ENCODE measurements around the gene SLC35F1. TPM values are rescaled to one million over a fixed set of nuclear protein-coding genes. Genes with fewer than 3 reads are reported as not detected.

Gene SLC35F1
- total and polyA plus RNA-seq, 9 donors = 0.08 to 2.5 (median 0.24) TPM; not detected in 1

GRCh38 chr6:117908246-117909068, 1.4 kb downstream of the SLC35F1 start:
- intact Hi-C loops (cut with DNase I) = no loop called here
- H3K27ac ChIP-seq = no peak overlapping the region
- peak overlapping the region; percentile 31 for H3K4me3 ChIP-seq
- peak in 1 of 5 donors; percentile 8 for DNase-seq
- no peaks in the 10 kb centered on the region for H3K36me3 ChIP-seq
- H3K4me1 ChIP-seq (ENCODE audit: insufficient read depth) = peaks cover 5% of the 10 kb centered on the region
- no peak for TF ChIP-seq CTCF (IDR thresholded peaks at IDR 0.05)
- TF ChIP-seq POLR2A (IDR thresholded peaks at IDR 0.05) = no peak
- TF ChIP-seq EP300 (IDR thresholded peaks at IDR 0.05) = no peak
- 6 to 10% (median 8%) methylated on average over 31 to 45 of the region's 45 CpGs for WGBS, 3 donors
- H3K27me3 ChIP-seq = no peaks in the 10 kb centered on the region
- H3K9me3 ChIP-seq = no peaks in the 10 kb centered on the region

- no peaks in the 10 kb centered on the region for H3K27me3 ChIP-seq
- no peak for DNase-seq
- intact Hi-C loops (cut with DNase I) = no loop called here
- 89 to 94% (median 91%) methylated on average over 5 of the region's 5 CpGs for WGBS, 3 donors
- peaks cover 5% of the 10 kb centered on the region for H3K4me1 ChIP-seq (ENCODE audit: insufficient read depth)
- TF ChIP-seq CTCF (IDR thresholded peaks at IDR 0.05) = no peak
- no peak for TF ChIP-seq POLR2A (IDR thresholded peaks at IDR 0.05)
- no peak for TF ChIP-seq EP300 (IDR thresholded peaks at IDR 0.05)
- no peak overlapping the region for H3K27ac ChIP-seq
- H3K36me3 ChIP-seq = no peaks in the 10 kb centered on the region
- no peaks in the 10 kb centered on the region for H3K9me3 ChIP-seq
- H3K4me3 ChIP-seq = no peak overlapping the region
Measured at GRCh38 chr6:117909638-117910037, 2.6 kb downstream of the SLC35F1 start.

- WGBS, 3 donors = 81 to 85% (median 84%) methylated on average over 4 of the region's 4 CpGs
- no peak for TF ChIP-seq POLR2A (IDR thresholded peaks at IDR 0.05)
- no peak for TF ChIP-seq EP300 (IDR thresholded peaks at IDR 0.05)
- no peak for TF ChIP-seq CTCF (IDR thresholded peaks at IDR 0.05)
- intact Hi-C loops (cut with DNase I) = no loop called here
- Histone ChIP-seq H3K4me3 (no peak overlapping the region), H3K4me1 (ENCODE audit: insufficient read depth) (peaks cover 5% of the 10 kb centered on the region), H3K27me3 (no peaks in the 10 kb centered on the region), H3K36me3 (no peaks in the 10 kb centered on the region), H3K27ac (no peak overlapping the region), H3K9me3 (no peaks in the 10 kb centered on the region)
- DNase-seq = no peak
Measured at GRCh38 chr6:117910549-117910948, 3.5 kb downstream of the SLC35F1 start.

GRCh38 chr6:117911150-117911549, 4.1 kb downstream of the SLC35F1 start:
- Histone ChIP-seq H3K9me3 (no peaks in the 10 kb centered on the region), H3K27ac (no peak overlapping the region), H3K4me1 (ENCODE audit: insufficient read depth) (peaks cover 5% of the 10 kb centered on the region), H3K4me3 (no peak overlapping the region), H3K36me3 (no peaks in the 10 kb centered on the region), H3K27me3 (no peaks in the 10 kb centered on the region)
- TF ChIP-seq EP300 (IDR thresholded peaks at IDR 0.05) (no peak), POLR2A (IDR thresholded peaks at IDR 0.05) (no peak), CTCF (IDR thresholded peaks at IDR 0.05) (no peak)
- 73 to 87% (median 86%) methylated on average over 1 of the region's 1 CpG for WGBS, 3 donors
- DNase-seq = no peak
- intact Hi-C loops (cut with DNase I) = no loop called here
